NT2/D1 (cell line): Measurements from ENCODE around the gene ARMC6.

Experiments used
- SUZ12 ChIP-seq: IDR thresholded peaks from 2 replicates; pipeline ENCODE4 v1.6.1; 2011; ENCODE audit not compliant: insufficient read length, insufficient read depth; ENCODE audit errors: extremely low read depth
- YY1 ChIP-seq: IDR thresholded peaks from 2 replicates; pipeline ENCODE4 v1.6.1; 2011; ENCODE audit not compliant: insufficient read length, insufficient read depth
- ZNF274 ChIP-seq: IDR thresholded peaks from 2 replicates; pipeline ENCODE4 v1.6.1; 2011; ENCODE audit warnings: mild to moderate bottlenecking, low read depth, low read length

DNA sequence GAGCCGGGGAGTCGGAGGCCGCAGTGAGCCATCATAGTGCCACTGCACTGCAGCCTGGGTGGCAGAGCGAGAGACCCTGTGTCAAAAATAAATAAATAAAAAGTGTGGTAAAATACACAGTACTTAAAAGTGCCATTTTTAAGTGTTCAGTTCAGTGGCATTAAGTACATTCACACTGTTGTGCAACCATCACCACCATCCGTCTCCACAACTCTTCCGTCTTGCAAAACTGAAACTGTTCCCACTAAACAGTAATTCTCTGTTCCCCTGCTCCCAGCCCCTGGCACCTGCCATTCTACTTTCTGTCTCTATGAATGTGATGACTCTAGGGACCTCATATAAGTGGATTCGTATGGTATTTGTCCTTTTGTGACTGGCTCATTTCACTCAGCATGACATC is 43.7 kb downstream of the ARMC6 start:
- TF ChIP-seq SUZ12: no peak
- TF ChIP-seq ZNF274: no peak
- TF ChIP-seq YY1: no peak
